NCI-H1417 (cell line): ENCODE measurements around the gene NR2F6.
"Not testable (repeated sequence)": the region's sequence is repeated elsewhere in the genome, so short reads cannot be mapped to it uniquely, and the experiment has no call there.

Experiments
- DNase-seq, 3 experiments: peaks; one replicate each; lab custom pipeline; 2025; lab: John Stamatoyannopoulos, UW

NR2F6 gene

DNA sequence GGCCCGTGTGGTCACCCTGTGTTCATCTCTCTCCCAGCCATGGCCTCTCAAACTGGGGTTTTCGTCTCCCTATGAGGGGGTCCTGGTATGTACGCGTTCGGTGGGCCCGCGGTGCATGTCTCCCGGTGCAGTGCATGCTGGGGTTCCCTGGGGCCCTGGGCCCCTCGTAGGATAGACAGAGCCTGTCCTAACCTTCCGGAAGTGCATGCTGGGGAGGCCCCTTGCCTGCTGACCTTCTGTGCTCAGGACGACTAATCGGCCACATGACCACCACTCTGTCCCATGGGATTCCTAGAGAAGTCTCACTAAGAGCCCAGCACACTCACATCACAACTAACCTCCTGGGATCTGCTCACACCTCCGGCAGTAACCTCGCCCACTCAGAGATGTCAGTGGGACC lies 35.4 kb downstream of the NR2F6 start:
- DNase-seq, result no peak

DNA sequence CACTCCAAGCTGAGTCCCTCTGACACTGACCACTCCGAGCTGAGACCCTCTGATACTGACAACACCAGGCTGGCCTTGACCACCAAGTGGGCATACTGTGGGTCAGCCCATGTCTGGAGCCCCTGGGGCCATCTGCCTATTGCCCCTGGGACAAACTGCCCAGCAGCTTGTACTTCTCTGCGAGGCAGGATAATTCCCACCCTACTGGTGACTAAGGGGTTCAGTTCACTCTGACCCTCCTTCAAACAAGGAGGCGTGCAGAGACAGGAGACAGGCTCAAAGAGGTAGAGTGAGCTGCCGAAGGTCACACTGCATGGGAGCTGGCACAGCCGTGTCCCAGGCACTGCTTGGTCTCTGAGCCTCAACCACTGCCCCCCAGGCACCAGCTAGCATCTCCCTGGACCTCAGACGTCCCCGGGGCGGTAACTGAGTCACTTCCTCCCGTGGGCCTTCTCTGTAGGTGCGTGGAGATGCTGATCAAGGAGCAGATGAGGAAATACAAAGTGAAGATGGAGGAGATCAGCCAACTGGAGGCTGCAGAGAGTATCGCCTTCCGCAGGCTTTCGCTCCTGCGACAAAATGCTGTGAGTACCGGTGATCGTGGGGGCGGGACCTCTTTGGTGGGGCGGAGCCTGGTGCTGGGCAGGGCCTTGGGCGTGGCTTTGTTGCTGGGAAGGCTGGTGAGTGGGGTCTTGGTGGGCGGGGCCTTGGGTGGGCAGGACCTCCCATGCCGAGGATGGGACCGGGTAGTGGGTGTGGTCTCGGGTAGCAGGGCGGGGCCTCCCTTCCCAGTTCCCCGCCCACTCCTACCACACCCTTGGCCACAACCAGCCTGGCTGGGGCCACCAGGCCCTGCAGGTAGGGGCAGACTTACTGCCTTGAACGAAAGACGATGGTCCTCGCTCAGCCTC lies 36.3 kb downstream of the NR2F6 start:
- peak in 1 of 3 experiments; percentile 12 for DNase-seq

DNA sequence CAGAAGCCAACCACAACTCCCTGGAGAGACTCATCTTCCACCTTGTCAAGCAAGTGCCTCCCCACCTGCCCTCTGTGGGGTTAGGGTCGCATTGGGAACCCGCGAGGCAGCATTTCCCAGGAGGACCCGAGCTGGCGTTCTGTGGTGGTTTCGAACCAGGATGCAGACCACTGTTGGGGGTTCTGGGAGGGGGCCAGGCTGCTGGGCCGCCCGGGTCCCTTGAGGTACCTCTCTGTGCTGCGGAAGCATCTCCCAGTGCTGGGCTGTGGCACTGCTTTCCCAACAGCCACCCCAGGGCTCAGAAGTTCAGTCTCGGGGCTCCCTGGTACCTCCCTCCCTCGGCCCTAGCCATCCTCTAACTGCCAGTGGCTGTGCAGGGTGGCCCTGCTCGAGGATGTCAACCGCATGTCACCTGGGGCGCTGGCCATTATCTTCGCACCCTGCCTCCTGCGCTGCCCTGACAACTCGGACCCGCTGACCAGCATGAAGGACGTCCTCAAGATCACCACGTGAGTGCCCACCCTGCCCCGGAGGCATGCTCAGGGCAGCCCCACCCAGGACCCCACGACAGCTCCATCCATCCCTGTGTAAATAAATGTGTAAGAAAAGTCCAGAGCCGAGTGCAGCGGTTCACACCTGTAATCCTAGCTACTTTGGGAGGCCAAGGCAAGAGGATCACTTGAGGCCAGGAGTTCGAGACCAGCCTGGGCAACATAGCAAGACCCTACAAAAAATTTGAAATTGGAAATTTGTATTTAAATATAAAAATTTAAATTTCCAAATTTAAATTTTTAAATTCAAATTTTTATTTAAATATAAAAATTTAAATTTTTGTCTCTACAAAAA lies 38.8 kb downstream of the NR2F6 start:
- DNase-seq, result no peak

DNA sequence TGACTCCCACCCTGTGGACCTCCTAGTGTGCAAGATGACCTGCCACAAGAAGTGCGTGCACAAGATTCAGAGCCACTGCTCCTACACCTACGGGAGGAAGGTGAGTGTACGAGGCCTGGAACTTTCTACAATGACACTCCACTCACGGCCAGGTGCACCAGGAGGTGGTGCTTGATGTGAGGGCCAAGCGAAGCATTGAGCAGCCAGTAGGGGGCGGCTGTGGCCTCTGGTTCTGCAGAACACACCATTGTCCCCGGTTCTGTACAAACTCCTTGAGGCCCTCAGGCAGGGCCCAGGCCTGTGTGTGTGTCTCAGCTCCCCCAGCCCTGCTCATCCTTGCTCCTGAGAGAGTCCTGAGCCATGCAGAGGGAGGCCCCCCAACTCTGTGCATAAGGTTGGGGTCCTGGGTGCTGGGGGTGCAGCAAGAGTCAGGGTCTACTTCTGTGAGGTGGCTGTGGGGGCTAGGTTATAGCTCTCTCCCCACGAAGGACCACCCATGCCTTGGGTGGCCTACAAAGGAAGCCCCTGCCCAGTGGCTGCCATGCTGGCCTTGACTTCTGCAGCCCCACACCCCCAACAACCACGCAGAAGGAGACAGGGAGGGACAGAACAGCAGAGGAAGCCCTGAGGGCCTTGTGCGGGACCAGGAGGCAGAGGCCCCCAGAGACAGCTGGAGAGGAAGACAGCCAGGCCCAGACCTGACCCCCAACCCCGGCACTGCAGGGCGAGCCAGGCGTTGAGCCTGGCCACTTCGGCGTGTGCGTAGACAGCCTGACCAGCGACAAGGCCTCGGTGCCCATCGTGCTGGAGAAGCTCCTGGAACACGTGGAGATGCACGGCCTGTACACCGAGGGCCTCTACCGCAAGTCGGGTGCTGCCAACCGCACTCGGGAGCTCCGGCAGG lies 40.2 kb downstream of the NR2F6 start:
- peak; percentile 16 to 47 (median 21) for DNase-seq

DNA sequence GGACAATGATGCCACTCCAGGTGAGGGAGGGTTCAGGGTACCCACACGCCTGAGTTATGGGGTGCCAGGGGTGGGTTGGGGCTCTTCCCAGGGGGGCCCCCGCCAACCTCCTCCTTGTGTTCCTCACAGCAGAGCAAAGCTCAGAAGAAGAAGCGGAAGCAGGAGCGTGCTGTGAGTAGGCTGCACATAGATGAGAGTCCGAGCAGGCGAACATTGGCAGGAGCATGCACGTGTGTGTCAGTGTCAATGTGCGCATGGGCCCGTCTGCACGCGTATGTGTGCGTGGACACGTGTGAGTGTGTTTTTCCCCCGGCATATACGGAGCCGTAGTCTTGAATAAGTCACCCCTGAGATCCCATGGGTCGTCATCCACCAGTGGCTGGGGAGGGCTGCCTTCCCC lies 43.0 kb downstream of the NR2F6 start:
- no peak for DNase-seq

DNA sequence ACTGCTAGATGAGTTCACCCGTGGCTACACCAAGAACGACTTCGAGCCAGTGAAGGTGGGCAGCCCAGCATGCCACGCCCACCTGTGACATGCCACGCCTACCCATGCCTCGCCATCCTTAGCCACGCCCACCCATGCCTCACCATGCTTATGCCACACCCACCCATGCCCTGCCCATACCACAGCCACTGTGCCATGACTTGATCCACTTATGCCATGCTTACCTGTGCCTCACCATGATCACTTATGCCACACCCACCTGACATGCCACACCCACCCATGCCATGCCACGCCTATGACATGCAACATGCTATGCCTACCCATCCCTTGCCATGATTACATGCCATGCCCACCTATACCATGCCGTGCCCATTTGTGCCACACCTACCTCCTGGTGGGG lies 43.5 kb downstream of the NR2F6 start:
- DNase-seq, result no peak

DNA sequence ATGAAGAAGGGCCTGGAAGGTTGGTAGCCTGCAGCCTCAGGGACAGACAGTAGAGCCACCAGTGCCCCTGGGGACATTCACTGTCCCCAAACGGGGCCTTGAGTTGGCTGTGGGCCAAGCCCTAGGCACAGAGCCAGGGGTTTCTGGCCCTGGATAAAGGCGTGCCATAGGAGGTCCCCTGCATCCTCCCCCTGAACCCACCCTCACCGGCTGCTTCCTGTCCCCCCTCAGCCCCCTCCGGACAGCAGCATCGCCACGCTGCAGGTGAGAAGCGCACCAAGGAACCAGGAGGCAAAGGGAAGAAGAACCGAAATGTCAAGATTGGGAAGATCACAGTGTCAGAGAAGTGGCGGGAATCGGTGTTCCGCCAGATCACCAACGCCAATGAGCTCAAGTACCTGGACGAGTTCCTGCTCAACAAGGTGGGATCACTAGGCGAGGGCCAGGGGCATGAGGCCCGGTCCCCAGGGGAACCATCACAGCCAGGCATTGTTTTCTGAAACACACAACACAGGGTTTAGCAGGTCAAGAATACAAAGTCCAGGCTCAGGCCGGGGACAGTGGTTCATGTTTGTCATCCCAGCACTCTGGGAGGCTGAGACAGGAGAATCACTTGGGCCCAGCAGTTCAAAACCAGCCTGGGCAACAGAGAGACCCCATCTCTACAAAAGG lies 45.2 kb downstream of the NR2F6 start:
- no peak for DNase-seq

DNA sequence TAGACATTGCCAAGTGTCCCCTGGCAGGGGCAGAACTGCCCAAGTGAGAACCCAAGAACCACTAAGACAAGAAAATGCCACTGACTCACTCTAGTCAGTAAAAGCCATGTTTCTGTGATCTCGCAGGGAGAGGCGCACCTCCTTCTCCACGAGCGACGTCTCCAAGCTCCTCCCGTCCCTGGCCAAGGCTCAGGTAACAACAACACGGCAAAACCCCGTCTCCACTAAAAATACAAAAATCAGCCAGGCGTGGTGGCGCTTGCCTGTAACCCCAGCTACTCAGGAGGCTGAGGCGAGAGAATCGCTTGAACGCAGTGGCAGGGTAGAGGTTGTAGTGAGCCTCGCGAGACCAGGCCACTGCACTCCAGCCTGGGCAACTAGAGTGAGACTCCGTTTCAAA lies 48.1 kb downstream of the NR2F6 start:
- DNase-seq, result no peak

DNA sequence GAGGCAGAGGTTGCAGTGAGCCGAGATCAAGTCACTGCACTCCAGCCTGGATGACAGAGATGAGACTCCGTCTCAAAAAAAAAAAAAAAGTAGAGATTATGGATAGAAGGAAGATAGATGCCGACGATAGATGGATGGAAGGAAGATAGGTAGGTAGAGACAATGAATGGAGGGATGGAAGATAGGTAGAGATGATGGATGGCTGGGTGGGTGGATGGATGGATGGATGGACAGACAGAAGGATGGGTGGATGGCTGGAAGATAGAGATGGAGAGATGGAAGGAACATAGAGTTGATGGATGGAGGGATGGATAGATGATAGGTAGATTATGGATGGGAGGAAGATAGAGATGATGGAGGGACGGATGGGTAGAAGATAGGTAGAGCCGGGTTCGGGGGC lies 49.1 kb downstream of the NR2F6 start:
- DNase-seq, result no peak

DNA sequence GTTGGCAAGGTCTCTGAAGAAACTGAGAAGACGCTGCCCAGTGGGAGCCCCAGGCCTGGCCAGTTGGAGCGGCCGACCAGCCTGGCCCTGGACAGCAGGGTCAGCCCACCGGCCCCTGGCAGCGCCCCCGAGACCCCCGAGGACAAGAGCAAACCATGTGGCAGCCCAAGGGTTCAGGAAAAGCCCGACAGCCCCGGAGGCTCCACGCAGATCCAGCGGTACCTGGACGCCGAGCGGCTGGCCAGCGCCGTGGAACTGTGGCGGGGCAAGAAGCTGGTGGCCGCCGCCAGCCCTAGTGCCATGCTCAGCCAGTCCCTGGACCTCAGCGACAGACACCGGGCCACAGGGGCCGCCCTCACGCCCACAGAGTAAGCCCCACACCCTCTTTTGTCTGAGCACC lies 50.6 kb downstream of the NR2F6 start:
- no peak for DNase-seq

DNA sequence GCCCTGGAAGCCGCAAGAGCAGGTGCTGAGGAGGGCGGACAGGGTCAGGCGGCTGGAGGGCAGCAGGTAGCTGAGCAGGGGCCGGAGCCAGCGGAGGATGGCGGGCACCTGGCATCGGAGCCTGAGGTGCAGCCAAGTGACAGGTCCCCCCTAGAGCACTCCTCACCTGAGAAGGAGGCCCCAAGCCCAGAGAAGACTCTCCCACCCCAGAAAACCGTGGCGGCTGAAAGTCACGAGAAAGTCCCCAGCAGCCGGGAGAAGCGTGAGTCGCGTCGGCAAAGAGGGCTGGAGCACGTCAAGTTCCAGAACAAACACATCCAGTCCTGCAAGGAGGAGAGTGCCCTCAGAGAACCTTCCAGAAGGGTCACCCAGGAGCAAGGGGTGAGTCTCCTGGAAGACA lies 51.1 kb downstream of the NR2F6 start:
- DNase-seq, result no peak

DNA sequence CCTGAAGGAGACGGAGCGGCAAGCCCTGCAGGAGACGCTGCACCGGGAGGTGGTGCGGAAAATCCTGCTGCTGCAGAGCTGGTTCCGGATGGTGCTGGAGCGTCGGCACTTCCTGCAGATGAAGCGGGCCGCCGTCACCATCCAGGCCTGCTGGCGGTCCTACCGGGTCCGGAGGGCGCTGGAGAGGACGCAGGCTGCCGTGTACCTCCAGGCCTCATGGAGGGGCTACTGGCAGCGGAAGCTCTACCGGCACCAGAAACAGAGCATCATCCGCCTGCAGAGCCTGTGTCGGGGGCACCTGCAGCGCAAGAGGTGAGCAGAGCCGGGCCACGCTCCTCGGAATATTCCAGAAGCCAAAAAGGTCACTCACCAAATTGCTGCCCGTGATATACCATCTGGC lies 53.0 kb downstream of the NR2F6 start:
- no peak for DNase-seq

DNA sequence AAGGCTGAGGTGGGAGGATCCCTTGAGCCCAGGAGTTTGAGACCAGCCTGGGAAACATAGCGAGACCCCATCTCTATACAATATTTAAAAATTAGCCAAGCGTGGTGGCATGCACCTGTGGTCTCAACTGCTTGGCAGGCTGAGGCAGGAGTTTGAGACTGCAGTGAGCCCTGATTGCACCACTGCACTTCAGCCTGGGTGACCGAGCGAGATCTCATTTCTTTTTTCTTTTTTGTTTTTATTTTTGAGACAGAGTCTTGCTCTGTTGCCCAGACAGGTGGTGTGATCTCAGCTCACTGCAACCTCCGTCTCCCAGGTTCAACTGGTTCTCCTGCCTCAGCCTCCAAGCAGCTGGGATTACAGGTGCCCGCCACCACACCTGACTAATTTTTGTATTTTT lies 54.0 kb downstream of the NR2F6 start:
- DNase-seq, result not testable (repeated sequence)

DNA sequence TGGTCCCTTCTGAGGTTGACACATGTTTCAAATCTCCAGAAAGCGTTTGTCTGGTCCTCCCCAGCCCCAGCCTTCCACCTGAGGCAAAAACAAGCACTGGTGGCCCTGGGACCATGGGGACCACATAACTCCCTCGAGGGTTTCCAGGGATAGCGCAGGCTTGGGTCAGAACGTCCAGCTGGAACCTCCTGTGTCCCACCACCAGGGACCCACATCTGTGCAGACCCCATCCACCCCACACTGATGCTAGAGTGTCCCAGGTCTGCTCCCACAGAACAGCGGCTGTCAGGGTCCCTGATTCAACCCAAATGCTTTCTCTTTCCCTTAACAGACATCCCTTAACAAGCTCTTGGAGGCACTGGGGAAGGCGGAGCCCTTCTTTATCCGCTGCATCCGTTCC lies 60.1 kb downstream of the NR2F6 start:
- no peak for DNase-seq

DNA sequence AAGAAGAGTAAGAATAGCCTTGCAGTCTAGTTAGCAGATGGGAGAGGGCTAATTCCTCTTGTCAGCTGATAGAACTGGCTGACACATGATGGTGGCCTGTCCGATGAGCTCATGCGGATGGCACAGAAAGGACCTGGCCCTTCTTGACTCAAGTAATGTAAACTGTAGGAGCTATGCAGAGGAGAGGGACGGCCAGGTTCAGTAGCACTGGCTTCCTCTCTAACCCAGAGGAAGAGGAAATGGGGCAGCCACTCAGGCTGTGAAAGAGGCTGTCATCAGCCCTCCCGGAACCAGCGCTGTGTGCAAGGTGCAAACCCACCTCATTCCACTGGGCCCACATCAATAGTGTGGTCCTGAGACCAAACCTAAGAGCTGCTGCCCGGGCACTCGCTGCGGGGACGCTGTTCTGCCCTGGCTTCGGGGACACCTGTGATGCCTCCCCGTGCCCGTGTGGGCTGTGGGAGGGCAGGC lies 61.3 kb downstream of the NR2F6 start:
- no peak for DNase-seq

DNA sequence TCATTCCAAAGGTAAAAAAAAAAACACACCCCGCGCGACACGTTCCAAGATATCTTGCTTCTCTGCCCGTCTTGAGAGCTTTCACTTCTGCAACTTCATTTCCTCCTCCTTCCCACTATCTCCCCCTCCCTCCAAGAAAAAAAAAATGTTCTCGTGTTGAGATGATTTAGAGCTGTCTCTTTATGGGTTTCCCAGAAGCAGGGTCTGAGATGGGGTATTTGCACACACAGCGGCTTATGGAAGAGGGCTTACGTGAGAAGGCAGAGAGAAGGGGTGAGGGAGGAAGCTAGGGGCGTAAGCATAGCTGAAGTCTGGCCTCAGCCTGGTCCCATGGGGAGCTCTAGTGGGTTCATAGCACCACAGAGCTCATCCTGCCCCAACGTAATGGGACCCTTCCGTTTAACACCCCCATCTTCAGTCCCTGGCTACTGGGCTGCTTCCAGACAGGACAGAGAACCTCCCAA lies 61.8 kb downstream of the NR2F6 start:
- no peak for DNase-seq

DNA sequence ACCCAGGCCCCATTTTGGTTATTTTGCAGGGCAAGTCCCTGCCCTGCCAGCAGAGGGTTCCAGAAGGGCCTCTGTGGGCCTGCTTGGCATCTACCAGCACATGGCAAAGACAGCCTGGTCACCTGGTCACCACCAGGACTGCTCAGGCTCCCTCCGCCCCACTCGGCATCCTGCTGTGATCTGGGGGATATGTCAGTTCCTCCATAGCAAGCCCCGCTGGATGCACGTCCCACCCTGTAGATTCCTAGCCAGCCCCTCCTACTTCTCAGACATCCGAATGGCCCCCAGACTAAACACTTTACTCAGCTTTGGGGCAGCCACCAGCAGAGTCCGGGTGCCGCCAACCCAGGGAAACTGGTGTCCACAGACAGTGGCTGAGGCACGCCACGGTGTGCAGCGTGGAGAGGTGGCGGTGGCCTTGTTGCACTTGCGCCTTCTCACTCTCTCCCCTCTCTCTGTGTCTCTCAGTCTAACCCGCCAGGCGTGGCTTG lies 62.4 kb downstream of the NR2F6 start:
- no peak for DNase-seq
